ENCODE data around the gene BTG1. TPM values are rescaled to one million over a fixed set of nuclear protein-coding genes. Genes with fewer than 3 reads are reported as not detected.

The BTG1 gene
- total RNA-seq, 1 experiment from 2014 or later, result 32.7 TPM

- no peaks in the 10 kb centered on the region for H3K27me3 ChIP-seq (ENCODE audit: insufficient read depth, low read length)
- H2BK15ac ChIP-seq (ENCODE audit: low read depth, low read length), result no peak overlapping the region
- DNase-seq, result no peak
- Mint-ChIP-seq H3K4me3 (peak overlapping the region in 1 of 2 experiments; percentile 22; a peak in 1 of 5 replicates), H3K4me1 (peaks cover 83 to 86% of the 10 kb centered on the region in 2 experiments), H3K27me3 (ENCODE audit: low read depth) (no peaks in the 10 kb centered on the region), H3K36me3 (ENCODE audit: insufficient read depth in 1 of 3, low read depth in 3 of 3) (peaks cover 7 to 38% (median 23%) of the 10 kb centered on the region in 3 experiments), H3K9me3 (no peaks in the 10 kb centered on the region), H3K27ac (peak overlapping the region in 1 of 3 experiments; percentile 90; a peak in 2 of 7 replicates)
- no peak overlapping the region for H3K14ac ChIP-seq (ENCODE audit: insufficient read depth, low read length)
- H3K4me2 ChIP-seq (ENCODE audit: insufficient read depth, insufficient read length, low read length), result no peak overlapping the region
- H2BK5ac ChIP-seq (ENCODE audit: insufficient read length, low read length), result no peak overlapping the region
- H4K5ac ChIP-seq (ENCODE audit: insufficient read length, low read depth, low read length), result no peak overlapping the region
- H3K27ac ChIP-seq (ENCODE audit: insufficient read length, low read depth, low read length), result no peak overlapping the region
- no peaks in the 10 kb centered on the region for H3K9me3 ChIP-seq (ENCODE audit: control insufficient read depth, low read depth, low read length)
- no peak for TF ChIP-seq CTCF (conservative IDR thresholded peaks at IDR 0.05)
- no peaks in the 10 kb centered on the region for H3K79me1 ChIP-seq (ENCODE audit: insufficient read depth, low read depth, low read length, poor library complexity, severe bottlenecking)
- H3K9ac ChIP-seq (ENCODE audit: extremely low read depth, insufficient read length, low read length), result no peak overlapping the region
- no peaks in the 10 kb centered on the region for H3K23me2 ChIP-seq (ENCODE audit: insufficient read length, low read depth, low read length, poor library complexity, severe bottlenecking)
- H2AFZ ChIP-seq (ENCODE audit: low read length), result no peak overlapping the region
- H4K91ac ChIP-seq (ENCODE audit: insufficient read length, low read depth, low read length), result no peak overlapping the region
- no peaks in the 10 kb centered on the region for H4K20me1 ChIP-seq (ENCODE audit: control insufficient read depth, insufficient read depth, insufficient read length)
- peaks cover 14% of the 10 kb centered on the region for H3K4me1 ChIP-seq (ENCODE audit: insufficient read depth, low read length)
- H2BK120ac ChIP-seq (ENCODE audit: low read depth, low read length, poor library complexity, severe bottlenecking), result no peak overlapping the region
- peaks cover 43% of the 10 kb centered on the region; the same call in 1 of the 2 replicates for H3K79me2 ChIP-seq (ENCODE audit: insufficient read depth, low read length)
- H3K56ac ChIP-seq (ENCODE audit: insufficient read length, low read depth, low read length), result no peak overlapping the region
- no peak overlapping the region for H2AK5ac ChIP-seq (ENCODE audit: insufficient read length, low read length)
- no peak overlapping the region for H4K8ac ChIP-seq (replicated peaks; ENCODE audit: insufficient read length, low read depth, low read length)
- no peak overlapping the region for H3K23ac ChIP-seq (ENCODE audit: insufficient read length, low read depth, low read length)
- H3K18ac ChIP-seq (ENCODE audit: insufficient read length, low read depth, low read length), result no peak overlapping the region
- no peak overlapping the region for H3T11ph ChIP-seq (ENCODE audit: low read length)
- no peak overlapping the region for H2BK20ac ChIP-seq (ENCODE audit: low read depth, low read length, poor library complexity, severe bottlenecking)
- no peak overlapping the region for H2BK12ac ChIP-seq (ENCODE audit: insufficient read length, low read depth, low read length)
- H3K4ac ChIP-seq (ENCODE audit: low read depth, low read length), result no peak overlapping the region
These were observed 7.0 kb downstream of the BTG1 start for GRCh38 chr12:92138626-92139025.
